Measurements from ENCODE around the gene HS2ST1. TPM values are rescaled to one million over a fixed set of nuclear protein-coding genes. Genes with fewer than 3 reads are reported as not detected.
"Not testable (repeated sequence)": the region's sequence is repeated elsewhere in the genome, so short reads cannot be mapped to it uniquely, and the experiment has no call there.

Gene HS2ST1
- total RNA-seq, 1 experiment from 2014 or later = 54.0 TPM

DNA sequence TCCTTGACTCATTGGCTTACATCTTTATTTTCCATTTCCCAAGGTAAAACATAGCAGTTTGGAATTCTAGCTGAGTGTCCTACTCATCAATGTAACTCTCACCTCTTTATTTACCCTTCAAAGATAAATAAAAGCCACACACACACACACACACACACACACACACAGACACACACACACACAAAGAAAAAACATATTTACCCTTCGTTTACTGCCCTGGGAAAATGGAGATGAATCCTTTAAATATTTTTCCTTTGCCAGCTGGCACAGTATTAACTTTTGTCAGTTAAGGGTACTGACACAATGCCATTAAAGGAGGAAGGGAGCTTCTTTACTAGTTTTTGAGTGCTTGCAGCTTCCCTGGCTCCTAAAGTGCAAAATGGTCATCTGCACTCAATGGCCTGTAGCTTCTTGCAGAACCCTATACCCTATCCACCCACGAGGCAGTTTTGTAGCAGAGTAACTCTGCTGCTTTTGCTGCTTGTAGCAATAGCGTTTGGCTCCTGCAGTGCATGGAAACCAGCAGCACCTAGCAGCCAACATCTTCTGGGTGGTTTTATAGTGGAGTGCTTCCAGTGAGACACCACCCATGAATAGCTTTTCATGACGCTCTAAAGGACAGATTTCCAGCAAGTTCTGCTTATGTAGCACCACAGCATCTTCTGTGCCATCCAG lies 103.7 kb downstream of the HS2ST1 start:
- Mint-ChIP-seq H3K36me3 (ENCODE audit: insufficient read depth, unreplicated experiment) (peaks cover 6% of the 10 kb centered on the region), H3K27me3 (ENCODE audit: unreplicated experiment) (no peaks in the 10 kb centered on the region), H3K4me1 (ENCODE audit: low read depth, unreplicated experiment) (no peaks in the 10 kb centered on the region), H3K4me3 (ENCODE audit: low read depth, unreplicated experiment) (no peak overlapping the region), H3K27ac (ENCODE audit: unreplicated experiment) (no peak overlapping the region), H3K9me3 (ENCODE audit: low read depth, unreplicated experiment) (peaks cover 7% of the 10 kb centered on the region)
- no peak for DNase-seq
- CTCF ChIA-PET = no interaction called here
- TF ChIP-seq, protein P1, sequence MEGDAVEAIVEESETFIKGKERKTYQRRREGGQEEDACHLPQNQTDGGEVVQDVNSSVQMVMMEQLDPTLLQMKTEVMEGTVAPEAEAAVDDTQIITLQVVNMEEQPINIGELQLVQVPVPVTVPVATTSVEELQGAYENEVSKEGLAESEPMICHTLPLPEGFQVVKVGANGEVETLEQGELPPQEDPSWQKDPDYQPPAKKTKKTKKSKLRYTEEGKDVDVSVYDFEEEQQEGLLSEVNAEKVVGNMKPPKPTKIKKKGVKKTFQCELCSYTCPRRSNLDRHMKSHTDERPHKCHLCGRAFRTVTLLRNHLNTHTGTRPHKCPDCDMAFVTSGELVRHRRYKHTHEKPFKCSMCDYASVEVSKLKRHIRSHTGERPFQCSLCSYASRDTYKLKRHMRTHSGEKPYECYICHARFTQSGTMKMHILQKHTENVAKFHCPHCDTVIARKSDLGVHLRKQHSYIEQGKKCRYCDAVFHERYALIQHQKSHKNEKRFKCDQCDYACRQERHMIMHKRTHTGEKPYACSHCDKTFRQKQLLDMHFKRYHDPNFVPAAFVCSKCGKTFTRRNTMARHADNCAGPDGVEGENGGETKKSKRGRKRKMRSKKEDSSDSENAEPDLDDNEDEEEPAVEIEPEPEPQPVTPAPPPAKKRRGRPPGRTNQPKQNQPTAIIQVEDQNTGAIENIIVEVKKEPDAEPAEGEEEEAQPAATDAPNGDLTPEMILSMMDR (IDR thresholded peaks at IDR 0.05; ENCODE audit: unreplicated experiment) = no peak
- intact Hi-C loops (cut with micrococcal nuclease; ENCODE audit: unreplicated experiment) = no loop called here
- no TSS peak for BruUV-seq (replicated peaks)

DNA sequence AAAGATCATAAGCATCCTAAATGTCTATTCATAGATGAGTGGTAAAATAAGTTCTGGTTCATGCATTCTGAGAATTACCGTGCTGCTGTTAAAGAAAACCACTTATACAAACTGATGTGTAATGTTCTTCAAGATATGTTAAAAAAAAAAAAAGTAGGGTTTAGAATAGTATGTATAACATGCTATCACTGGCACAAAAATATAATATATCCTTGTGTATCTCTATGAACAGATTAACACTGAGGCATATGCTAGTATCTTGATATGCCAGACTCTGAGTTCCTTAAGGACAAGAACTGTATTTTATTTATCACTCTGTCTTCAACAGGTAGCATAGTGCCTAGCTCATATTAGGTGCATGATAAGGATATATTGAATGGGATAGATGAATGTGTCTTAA lies 108.9 kb downstream of the HS2ST1 start:
- BruUV-seq (replicated peaks) = no TSS peak
- no peaks in the 10 kb centered on the region for H3K36me3 Mint-ChIP-seq (ENCODE audit: insufficient read depth, unreplicated experiment)
- no peak overlapping the region for H3K27ac Mint-ChIP-seq (ENCODE audit: unreplicated experiment)
- H3K27me3 Mint-ChIP-seq (ENCODE audit: unreplicated experiment) = no peaks in the 10 kb centered on the region
- no peak for DNase-seq
- H3K4me1 Mint-ChIP-seq (ENCODE audit: low read depth, unreplicated experiment) = peaks cover 7% of the 10 kb centered on the region
- intact Hi-C loops (cut with micrococcal nuclease; ENCODE audit: unreplicated experiment) = no loop called here
- no peak overlapping the region for H3K4me3 Mint-ChIP-seq (ENCODE audit: low read depth, unreplicated experiment)
- CTCF ChIA-PET = no interaction called here
- TF ChIP-seq, protein P1 (IDR thresholded peaks at IDR 0.05; ENCODE audit: unreplicated experiment) = no peak
- no peaks in the 10 kb centered on the region for H3K9me3 Mint-ChIP-seq (ENCODE audit: low read depth, unreplicated experiment)

DNA sequence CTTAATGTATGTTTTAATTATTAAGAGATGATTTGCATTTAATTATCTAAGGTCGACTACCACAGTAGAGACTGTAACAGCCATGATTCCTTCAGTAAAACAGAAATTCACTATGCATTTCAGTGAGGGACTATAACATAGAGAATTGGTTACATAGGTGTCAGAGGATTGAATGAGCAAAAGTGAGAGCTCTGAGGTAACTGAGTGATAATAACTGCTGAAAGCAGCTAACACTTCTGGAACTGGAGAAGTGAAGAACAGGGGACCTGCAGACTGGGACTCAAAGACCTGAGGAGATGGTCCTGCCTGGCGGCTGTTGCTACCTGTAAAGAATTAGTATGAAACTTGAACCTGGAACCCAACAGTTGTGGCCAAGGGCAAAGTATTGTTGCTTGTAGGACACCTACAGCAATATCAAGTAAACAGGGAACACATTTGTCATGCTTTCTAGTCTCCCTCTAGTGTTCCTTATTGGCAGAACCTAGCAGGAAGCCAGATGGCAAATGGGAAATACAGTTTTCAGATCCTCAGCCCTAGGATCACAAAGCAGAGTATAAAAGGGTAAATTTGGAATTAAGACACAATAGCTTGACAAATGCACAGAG lies 110.6 kb downstream of the HS2ST1 start:
- Mint-ChIP-seq H3K36me3 (ENCODE audit: insufficient read depth, unreplicated experiment) (no peaks in the 10 kb centered on the region), H3K4me1 (ENCODE audit: low read depth, unreplicated experiment) (peaks cover 7% of the 10 kb centered on the region), H3K9me3 (ENCODE audit: low read depth, unreplicated experiment) (no peaks in the 10 kb centered on the region), H3K27ac (ENCODE audit: unreplicated experiment) (no peak overlapping the region), H3K27me3 (ENCODE audit: unreplicated experiment) (no peaks in the 10 kb centered on the region), H3K4me3 (ENCODE audit: low read depth, unreplicated experiment) (no peak overlapping the region)
- DNase-seq = peak; percentile 13
- intact Hi-C loops (cut with micrococcal nuclease; ENCODE audit: unreplicated experiment) = loop anchor here (2.0 to 5.0 kb wide), 2 partner anchors 192 to 243 kb away; no protein-coding TSS in a partner anchor
- CTCF ChIA-PET = interaction anchor here (1.0 kb wide), 1 partner anchor 9 kb away, joined by 3 read pairs; no protein-coding TSS in a partner anchor
- TF ChIP-seq, protein P1 (IDR thresholded peaks at IDR 0.05; ENCODE audit: unreplicated experiment) = peak; percentile 31
- BruUV-seq (replicated peaks) = no TSS peak

DNA sequence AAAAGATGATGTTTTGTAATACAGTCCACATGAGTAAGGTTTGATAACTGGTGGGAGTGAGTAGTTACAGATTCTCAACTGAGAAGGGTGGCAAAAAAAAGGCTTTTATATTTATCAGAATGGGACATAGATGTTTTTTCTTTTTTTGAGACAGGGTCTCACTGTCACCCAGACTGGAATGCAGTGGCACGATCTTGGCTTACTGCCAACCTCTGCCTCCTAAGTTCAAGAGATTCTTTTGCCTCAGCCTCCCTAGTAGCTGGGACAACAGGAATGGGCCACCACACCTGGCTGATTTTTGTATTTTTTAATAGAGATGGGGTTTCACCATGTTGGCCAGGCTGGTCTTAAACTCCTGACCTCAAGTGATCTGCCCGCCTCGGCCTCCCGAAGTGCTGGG lies 113.1 kb downstream of the HS2ST1 start:
- not testable (repeated sequence) for BruUV-seq (replicated peaks); H3K9me3 Mint-ChIP-seq (ENCODE audit: low read depth, unreplicated experiment); H3K4me3 Mint-ChIP-seq (ENCODE audit: low read depth, unreplicated experiment); H3K27ac Mint-ChIP-seq (ENCODE audit: unreplicated experiment); H3K4me1 Mint-ChIP-seq (ENCODE audit: low read depth, unreplicated experiment); H3K27me3 Mint-ChIP-seq (ENCODE audit: unreplicated experiment); H3K36me3 Mint-ChIP-seq (ENCODE audit: insufficient read depth, unreplicated experiment); DNase-seq
- CTCF ChIA-PET = interaction anchor here (0.6 kb wide), 1 partner anchor 1935 kb away, joined by 4 read pairs; no protein-coding TSS in a partner anchor
- intact Hi-C loops (cut with micrococcal nuclease; ENCODE audit: unreplicated experiment) = loop anchor here (5.0 kb wide), 1 partner anchor 245 kb away; no protein-coding TSS in a partner anchor

DNA sequence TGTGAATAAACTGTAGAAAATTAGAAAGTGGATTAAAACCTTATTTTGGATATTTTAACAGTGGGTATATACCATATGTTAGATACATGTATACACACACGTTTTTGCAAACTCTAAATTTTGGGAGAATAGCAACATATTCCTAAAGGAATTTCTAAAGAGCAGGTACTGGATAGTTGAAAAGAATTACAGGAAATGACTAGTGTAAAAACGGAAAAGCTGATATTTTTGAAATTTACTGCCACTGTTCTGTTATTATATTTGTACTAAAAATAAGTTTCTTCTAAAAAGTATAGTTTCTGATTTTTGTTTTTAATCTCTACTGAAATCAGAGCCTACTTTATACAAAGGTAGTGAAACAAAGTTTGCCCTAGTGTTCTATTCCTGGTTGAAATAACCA lies 114.1 kb downstream of the HS2ST1 start:
- Mint-ChIP-seq H3K36me3 (ENCODE audit: insufficient read depth, unreplicated experiment) (no peaks in the 10 kb centered on the region), H3K4me1 (ENCODE audit: low read depth, unreplicated experiment) (peaks cover 7% of the 10 kb centered on the region), H3K4me3 (ENCODE audit: low read depth, unreplicated experiment) (no peak overlapping the region), H3K27ac (ENCODE audit: unreplicated experiment) (no peak overlapping the region), H3K27me3 (ENCODE audit: unreplicated experiment) (no peaks in the 10 kb centered on the region), H3K9me3 (ENCODE audit: low read depth, unreplicated experiment) (no peaks in the 10 kb centered on the region)
- BruUV-seq (replicated peaks) = no TSS peak
- CTCF ChIA-PET = no interaction called here
- intact Hi-C loops (cut with micrococcal nuclease; ENCODE audit: unreplicated experiment) = loop anchor here (5.0 kb wide), 1 partner anchor 246 kb away; no protein-coding TSS in a partner anchor
- no peak for DNase-seq
- TF ChIP-seq, protein P1 (IDR thresholded peaks at IDR 0.05; ENCODE audit: unreplicated experiment) = no peak

All from Calu3 (cell line).